ENCODE measurements around the gene ADCY1.

ADCY1 gene

GRCh38 chr7:45682358-45682735 lies 108.2 kb downstream of the ADCY1 start:
- no peak for TF ChIP-seq Cebpa-rat (IDR thresholded peaks at IDR 0.05)
- H4K20me1 ChIP-seq: no peaks in the 10 kb centered on the region
- no peak overlapping the region for H3K9ac ChIP-seq
- no peaks in the 10 kb centered on the region for H3K9me3 ChIP-seq
- H3K4me2 ChIP-seq: no peak overlapping the region
- no peaks in the 10 kb centered on the region for H3K4me1 ChIP-seq
- H3K36me3 ChIP-seq: 0 out of 2 replicates have a peak, but pooled peaks cover 6% of the 10 kb centered on the region
- no peaks in the 10 kb centered on the region for H3K27me3 ChIP-seq
- H3K4me3 ChIP-seq: no peak overlapping the region
- H3K27ac ChIP-seq: no peak overlapping the region

DNA sequence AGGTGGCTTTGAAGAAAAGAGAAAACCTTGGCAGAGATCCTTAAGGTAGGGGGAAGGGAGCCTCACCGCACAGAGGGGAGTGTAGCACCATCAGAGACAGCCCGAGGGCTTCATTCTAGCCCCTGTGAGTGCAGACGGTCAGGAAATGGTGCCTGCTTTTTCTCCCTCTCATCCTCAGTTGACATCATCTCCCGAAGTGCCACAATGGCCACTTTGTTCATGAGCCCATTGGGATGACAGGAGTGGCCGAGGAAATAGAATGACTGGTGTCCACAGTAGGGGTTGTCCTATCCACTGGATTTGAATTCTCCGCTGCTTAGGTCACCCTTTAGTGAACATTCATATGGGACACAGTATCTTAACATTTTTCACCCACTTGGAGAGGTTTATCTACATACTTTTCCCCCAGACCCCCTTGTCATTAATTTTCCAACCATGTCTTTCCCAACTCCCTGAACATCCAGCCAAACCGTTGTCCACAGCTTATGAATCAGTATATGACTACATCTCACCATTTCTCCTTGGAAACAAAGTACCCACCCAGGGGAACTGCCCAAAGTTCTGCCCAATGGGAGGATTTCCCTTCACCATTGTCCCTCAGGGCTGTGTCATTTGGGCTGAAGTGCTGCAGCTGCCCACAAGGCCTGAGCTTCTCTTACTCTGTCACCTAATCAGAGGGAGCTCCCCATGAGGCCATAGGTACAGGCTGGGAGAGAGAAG lies 108.8 kb downstream of the ADCY1 start:
- 0 out of 2 replicates have a peak, but pooled peaks cover 3% of the 10 kb centered on the region for H3K36me3 ChIP-seq
- no peak for TF ChIP-seq Cebpa-rat (IDR thresholded peaks at IDR 0.05)
- no peak overlapping the region for H3K9ac ChIP-seq
- H3K4me2 ChIP-seq: no peak overlapping the region
- no peak overlapping the region for H3K27ac ChIP-seq
- no peak overlapping the region for H3K4me3 ChIP-seq
- H3K27me3 ChIP-seq: no peaks in the 10 kb centered on the region
- H3K4me1 ChIP-seq: no peaks in the 10 kb centered on the region
- H3K9me3 ChIP-seq: no peaks in the 10 kb centered on the region
- no peaks in the 10 kb centered on the region for H4K20me1 ChIP-seq

GRCh38 chr7:45683556-45684148 lies 109.5 kb downstream of the ADCY1 start:
- H4K20me1 ChIP-seq: no peaks in the 10 kb centered on the region
- TF ChIP-seq Cebpa-rat (IDR thresholded peaks at IDR 0.05): no peak

DNA sequence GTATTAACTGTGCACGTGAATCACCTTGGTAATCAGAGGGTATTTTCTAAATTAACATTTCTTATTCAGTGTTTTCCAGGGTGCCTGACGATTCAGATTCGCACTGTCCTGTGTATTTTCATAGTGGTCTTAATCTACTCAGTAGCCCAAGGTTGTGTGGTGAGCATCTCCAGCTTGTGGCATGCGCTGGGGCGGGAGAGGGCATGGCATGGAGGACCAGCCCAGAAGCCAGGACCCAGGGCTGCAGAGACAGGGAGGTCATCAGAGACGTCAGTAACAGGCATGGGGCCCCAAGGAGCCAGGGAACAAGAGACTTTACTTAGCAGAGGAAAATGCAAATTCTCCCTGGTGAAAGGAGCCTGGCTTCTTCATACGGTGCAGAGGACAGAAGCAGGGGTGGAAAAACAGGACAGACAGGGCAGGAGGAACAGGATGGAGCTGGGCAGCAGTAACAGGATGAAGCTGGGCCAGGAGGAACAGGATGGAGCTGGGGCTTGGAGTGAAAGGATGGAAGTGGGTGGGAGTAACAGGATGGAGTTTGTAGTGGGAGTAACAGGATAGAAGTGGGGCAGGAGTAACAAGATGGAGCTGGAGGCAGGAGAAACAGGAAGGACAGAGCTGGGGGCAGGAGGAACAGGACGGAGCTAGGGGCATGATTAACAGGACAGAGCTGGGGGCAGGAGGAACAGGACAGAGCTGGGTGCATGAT lies 110.9 kb downstream of the ADCY1 start:
- H3K9ac ChIP-seq: no peak overlapping the region

More at GRCh38 chr7:45683556-45684148, 109.5 kb downstream of the ADCY1 start:
- no peaks in the 10 kb centered on the region for H3K27me3 ChIP-seq
- H3K27ac ChIP-seq: no peak overlapping the region
- H3K9me3 ChIP-seq: no peaks in the 10 kb centered on the region
- H3K4me2 ChIP-seq: no peak overlapping the region
- H3K4me1 ChIP-seq: no peaks in the 10 kb centered on the region
- no peak overlapping the region for H3K4me3 ChIP-seq
- no peak overlapping the region for H3K9ac ChIP-seq
- H3K36me3 ChIP-seq: no peaks in the 10 kb centered on the region

GRCh38 chr7:45685619-45686240 lies 111.6 kb downstream of the ADCY1 start:
- no peak overlapping the region for H3K27ac ChIP-seq
- no peaks in the 10 kb centered on the region for H3K36me3 ChIP-seq
- no peaks in the 10 kb centered on the region for H3K9me3 ChIP-seq
- no peak overlapping the region for H3K4me2 ChIP-seq
- no peak for TF ChIP-seq Cebpa-rat (IDR thresholded peaks at IDR 0.05)
- H4K20me1 ChIP-seq: no peaks in the 10 kb centered on the region
- no peak overlapping the region for H3K4me3 ChIP-seq
- no peak overlapping the region for H3K9ac ChIP-seq
- no peaks in the 10 kb centered on the region for H3K4me1 ChIP-seq
- no peaks in the 10 kb centered on the region for H3K27me3 ChIP-seq

More for the DNA sequence above, 110.9 kb downstream of the ADCY1 start:
- no peaks in the 10 kb centered on the region for H3K27me3 ChIP-seq
- H3K4me1 ChIP-seq: no peaks in the 10 kb centered on the region
- no peak overlapping the region for H3K4me2 ChIP-seq
- no peak overlapping the region for H3K27ac ChIP-seq
- TF ChIP-seq Cebpa-rat (IDR thresholded peaks at IDR 0.05): no peak
- no peak overlapping the region for H3K4me3 ChIP-seq
- no peaks in the 10 kb centered on the region for H3K9me3 ChIP-seq
- H4K20me1 ChIP-seq: no peaks in the 10 kb centered on the region
- H3K36me3 ChIP-seq: no peaks in the 10 kb centered on the region

DNA sequence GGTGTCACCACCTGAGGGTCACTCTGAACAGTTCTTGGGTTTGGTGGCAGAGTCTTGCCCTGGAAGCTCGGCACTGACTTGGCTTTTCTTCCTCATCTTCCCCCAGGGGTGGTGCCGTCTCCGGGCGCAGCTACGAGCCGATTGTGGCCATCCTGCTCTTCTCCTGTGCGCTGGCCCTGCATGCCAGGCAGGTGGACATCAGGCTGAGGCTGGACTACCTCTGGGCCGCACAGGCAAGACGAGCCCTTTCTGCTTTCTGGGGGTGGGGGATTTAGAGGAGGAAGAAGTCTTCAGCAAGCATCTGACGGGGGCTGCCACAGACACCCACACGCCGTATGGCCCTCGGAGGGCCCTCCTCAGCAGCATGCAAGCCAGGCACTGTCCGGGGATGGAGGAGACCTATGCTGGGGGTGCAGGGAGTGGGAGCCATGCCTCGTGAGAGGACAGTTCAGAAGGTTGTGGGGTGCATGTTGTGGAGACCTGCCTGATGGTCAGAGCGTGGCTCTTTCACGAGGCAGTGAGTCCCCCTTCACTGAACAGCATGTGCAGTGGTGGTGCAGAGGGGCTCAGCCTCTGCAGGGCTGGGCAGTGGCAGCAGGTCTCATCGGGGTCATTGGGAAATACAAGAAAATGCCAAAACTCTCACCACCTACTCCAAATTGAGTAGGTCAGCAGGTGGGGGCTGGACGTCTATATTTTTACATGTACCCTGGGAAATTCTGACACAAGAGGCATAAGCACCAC lies 112.4 kb downstream of the ADCY1 start:
- Histone ChIP-seq H3K9ac (no peak overlapping the region), H4K20me1 (no peaks in the 10 kb centered on the region), H3K27ac (no peak overlapping the region), H3K4me2 (no peak overlapping the region), H3K36me3 (no peaks in the 10 kb centered on the region; the same call in 1 of the 2 replicates), H3K9me3 (no peaks in the 10 kb centered on the region), H3K4me1 (no peaks in the 10 kb centered on the region), H3K4me3 (no peak overlapping the region), H3K27me3 (no peaks in the 10 kb centered on the region)
- no peak for TF ChIP-seq Cebpa-rat (IDR thresholded peaks at IDR 0.05)

GRCh38 chr7:45687185-45687560 lies 113.0 kb downstream of the ADCY1 start:
- H3K9me3 ChIP-seq: no peaks in the 10 kb centered on the region
- H3K27ac ChIP-seq: no peak overlapping the region
- peaks cover 4% of the 10 kb centered on the region; the same call in 1 of the 2 replicates for H3K36me3 ChIP-seq
- no peaks in the 10 kb centered on the region for H3K27me3 ChIP-seq
- no peaks in the 10 kb centered on the region for H3K4me1 ChIP-seq
- H3K9ac ChIP-seq: no peak overlapping the region
- H3K4me2 ChIP-seq: no peak overlapping the region
- H4K20me1 ChIP-seq: no peaks in the 10 kb centered on the region
- H3K4me3 ChIP-seq: no peak overlapping the region
- TF ChIP-seq Cebpa-rat (IDR thresholded peaks at IDR 0.05): no peak

DNA sequence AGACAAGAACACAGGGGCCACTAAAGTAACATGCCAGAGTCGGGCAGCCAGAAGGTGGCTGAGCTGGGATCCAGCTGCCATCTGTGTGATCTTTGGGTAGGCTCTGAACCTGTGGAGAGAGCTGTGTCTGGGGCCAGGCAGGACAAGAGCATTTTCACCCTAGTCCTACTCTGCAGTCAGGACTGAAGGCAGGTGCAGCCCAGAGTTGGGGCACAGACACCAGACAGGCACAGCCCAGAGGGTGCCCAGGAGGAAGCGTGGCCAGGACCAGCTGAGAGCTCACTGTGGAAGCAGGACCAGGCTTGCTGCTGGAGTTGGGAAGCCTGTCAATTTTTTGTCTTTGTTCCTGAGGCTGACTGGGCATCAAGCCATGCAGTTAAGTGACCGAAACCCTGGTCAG lies 113.6 kb downstream of the ADCY1 start:
- H3K4me2 ChIP-seq: no peak overlapping the region
- no peak for TF ChIP-seq Cebpa-rat (IDR thresholded peaks at IDR 0.05)

DNA sequence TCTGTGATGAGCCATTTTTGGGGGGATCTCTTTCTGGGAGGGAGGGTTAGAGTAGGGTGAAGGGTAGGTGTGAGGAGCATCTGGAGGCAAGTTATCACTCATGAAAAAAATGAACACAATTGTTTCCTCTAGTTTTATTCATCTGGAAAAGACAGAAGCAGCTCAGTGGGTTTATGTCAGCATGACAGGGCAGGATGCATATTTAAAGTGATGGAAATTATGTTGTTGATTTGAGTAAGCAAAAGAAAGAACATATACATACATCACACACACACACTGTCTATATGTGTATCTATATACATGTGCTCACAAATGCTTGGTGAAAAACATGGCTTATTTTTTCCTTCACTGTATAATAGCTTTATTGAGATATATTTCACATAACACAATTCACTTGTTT lies 114.2 kb downstream of the ADCY1 start:
- no peaks in the 10 kb centered on the region for H3K27me3 ChIP-seq
- H3K9me3 ChIP-seq: no peaks in the 10 kb centered on the region
- TF ChIP-seq Cebpa-rat (IDR thresholded peaks at IDR 0.05): no peak
- H3K4me1 ChIP-seq: no peaks in the 10 kb centered on the region
- H3K36me3 ChIP-seq: peaks cover 4% of the 10 kb centered on the region; the same call in 1 of the 2 replicates
- no peak overlapping the region for H3K9ac ChIP-seq
- no peak overlapping the region for H3K4me2 ChIP-seq
- no peak overlapping the region for H3K27ac ChIP-seq
- H3K4me3 ChIP-seq: no peak overlapping the region
- no peaks in the 10 kb centered on the region for H4K20me1 ChIP-seq

More for the DNA sequence above, 113.6 kb downstream of the ADCY1 start:
- H4K20me1 ChIP-seq: no peaks in the 10 kb centered on the region
- no peak overlapping the region for H3K27ac ChIP-seq
- H3K4me1 ChIP-seq: no peaks in the 10 kb centered on the region
- no peak overlapping the region for H3K9ac ChIP-seq
- no peaks in the 10 kb centered on the region for H3K9me3 ChIP-seq
- H3K36me3 ChIP-seq: peaks cover 4% of the 10 kb centered on the region; the same call in 1 of the 2 replicates
- H3K27me3 ChIP-seq: no peaks in the 10 kb centered on the region
- H3K4me3 ChIP-seq: no peak overlapping the region

All from BLaER1 (cell line).